ENCODE results near the gene TSPEAR.
"Not testable (repeated sequence)": the region's sequence is repeated elsewhere in the genome, so short reads cannot be mapped to it uniquely, and the experiment has no call there.

The TSPEAR gene

GRCh38 chr21:44603911-44604310 is 107.5 kb downstream of the TSPEAR start:
- TF ChIP-seq CTCF (IDR thresholded peaks at IDR 0.05): no peak
- no peak overlapping the region for H3K4me3 ChIP-seq

GRCh38 chr21:44603109-44603875 is 108.1 kb downstream of the TSPEAR start:
- DNase-seq (ENCODE audit: low spot score): no peak
- Histone ChIP-seq H3K27ac (no peak overlapping the region), H3K4me3 (no peak overlapping the region)
- TF ChIP-seq CTCF (IDR thresholded peaks at IDR 0.05): no peak

More at GRCh38 chr21:44603911-44604310, 107.5 kb downstream of the TSPEAR start:
- DNase-seq (ENCODE audit: low spot score): no peak
- H3K27ac ChIP-seq: no peak overlapping the region

- no peak for DNase-seq (ENCODE audit: low spot score)
- no peak for TF ChIP-seq CTCF (IDR thresholded peaks at IDR 0.05)
- no peak overlapping the region for H3K27ac ChIP-seq
- H3K4me3 ChIP-seq: no peak overlapping the region
These were observed 108.9 kb downstream of the TSPEAR start for GRCh38 chr21:44602463-44602850.

GRCh38 chr21:44601596-44602462 is 109.5 kb downstream of the TSPEAR start:
- no peak for TF ChIP-seq CTCF (IDR thresholded peaks at IDR 0.05)
- H3K27ac ChIP-seq: no peak overlapping the region
- no peak overlapping the region for H3K4me3 ChIP-seq
- no peak for DNase-seq (ENCODE audit: low spot score)

DNA sequence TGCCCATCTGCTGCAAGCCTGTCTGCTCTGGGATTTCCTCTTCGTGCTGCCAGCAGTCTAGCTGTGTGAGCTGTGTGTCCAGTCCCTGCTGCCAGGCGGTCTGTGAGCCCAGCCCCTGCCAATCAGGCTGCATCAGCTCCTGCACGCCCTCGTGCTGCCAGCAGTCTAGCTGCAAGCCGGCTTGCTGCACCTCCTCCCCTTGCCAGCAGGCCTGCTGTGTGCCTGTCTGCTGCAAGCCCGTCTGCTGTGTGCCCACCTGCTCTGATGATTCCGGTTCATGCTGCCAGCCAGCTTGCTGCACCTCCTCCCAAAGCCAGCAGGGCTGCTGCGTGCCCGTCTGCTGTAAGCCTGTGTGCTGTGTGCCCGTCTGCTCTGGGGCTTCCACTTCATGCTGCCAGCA is 110.3 kb downstream of the TSPEAR start:
- H3K4me3 ChIP-seq; H3K27ac ChIP-seq; DNase-seq (ENCODE audit: low spot score): not testable (repeated sequence)

GRCh38 chr21:44600118-44600978 is 111.0 kb downstream of the TSPEAR start, which contains the start of gene KRTAP10-7:
Gene KRTAP10-7 (plus strand): TSS chr21:44600597. CDS start chr21:44600622, 25 bp downstream.
- DNase-seq (ENCODE audit: low spot score); H3K4me3 ChIP-seq; H3K27ac ChIP-seq: not testable (repeated sequence)

DNA sequence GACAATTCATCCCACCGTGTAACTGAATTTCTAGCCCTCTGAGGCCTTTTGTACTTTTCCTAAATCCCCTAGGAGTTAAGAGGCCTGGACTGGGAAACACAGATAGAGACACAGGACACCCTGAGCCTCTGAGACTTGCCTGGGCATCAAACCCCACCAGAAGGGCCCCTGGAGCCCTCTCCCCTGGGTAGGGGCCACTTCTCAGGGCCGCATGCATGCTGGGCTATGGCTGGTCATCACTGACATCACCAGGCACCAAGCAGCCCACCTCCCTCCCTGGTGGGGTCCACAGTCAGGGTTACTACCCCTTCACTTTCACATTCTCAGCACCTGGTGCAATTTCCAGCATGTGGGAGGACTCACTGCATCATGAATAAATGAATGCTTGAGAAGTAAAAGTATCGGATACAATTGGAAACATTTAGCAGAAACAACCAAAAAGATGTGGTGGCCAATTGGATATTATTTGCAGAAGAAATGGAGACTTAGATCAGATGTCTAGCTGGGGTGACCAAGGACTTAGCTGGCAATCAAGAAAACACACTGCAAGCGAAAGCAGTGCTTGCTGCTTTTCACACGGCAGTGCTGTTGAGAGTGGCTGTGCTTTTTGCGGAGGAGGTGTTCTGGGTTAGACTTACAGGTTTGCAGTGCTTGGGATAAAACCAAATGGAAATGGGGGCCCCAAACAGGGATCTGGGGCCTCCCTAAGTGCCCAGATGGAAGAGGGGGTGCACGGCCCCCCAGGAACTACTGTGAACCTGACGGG is 111.9 kb downstream of the TSPEAR start:
- TF ChIP-seq CTCF (IDR thresholded peaks at IDR 0.05): no peak
- Histone ChIP-seq H3K27ac (no peak overlapping the region), H3K4me3 (no peak overlapping the region)
- no peak for DNase-seq (ENCODE audit: low spot score)
